Stimulated activated CD8-positive, alpha-beta memory T cell treated with anti-CD3 and anti-CD28 coated beads, Interleukin-12 subunit alpha, Interleukin-12 subunit beta, amount 100 ng/mL, for 24 hours (primary cell): ENCODE results near the gene LAMA2.
"Not testable (repeated sequence)": the region's sequence is repeated elsewhere in the genome, so short reads cannot be mapped to it uniquely, and the experiment has no call there.

Source experiments
- DNase-seq: peaks from one replicate; pipeline ENCODE4 v3.0.0-alpha.2; 2020; ENCODE audit errors: extremely low read depth

Gene LAMA2

GRCh38 chr6:129124347-129124746, 241.4 kb downstream of the LAMA2 start:
- DNase-seq = no peak

- no peak for DNase-seq
Measured at GRCh38 chr6:129130106-129130505, 247.2 kb downstream of the LAMA2 start.

GRCh38 chr6:129130959-129131681, 248.2 kb downstream of the LAMA2 start:
- no peak for DNase-seq

- no peak for DNase-seq
Measured at GRCh38 chr6:129133770-129134192, 250.8 kb downstream of the LAMA2 start.

- DNase-seq = no peak
Measured at GRCh38 chr6:129134535-129134934, 251.6 kb downstream of the LAMA2 start.

GRCh38 chr6:129135451-129135850, 252.5 kb downstream of the LAMA2 start:
- DNase-seq = no peak

- DNase-seq = no peak
Measured at GRCh38 chr6:129136751-129137150, 253.8 kb downstream of the LAMA2 start.

GRCh38 chr6:129138739-129139405, 255.9 kb downstream of the LAMA2 start:
- no peak for DNase-seq

GRCh38 chr6:129140526-129140925, 257.6 kb downstream of the LAMA2 start:
- DNase-seq = no peak

GRCh38 chr6:129141499-129141898, 258.6 kb downstream of the LAMA2 start:
- no peak for DNase-seq

GRCh38 chr6:129146902-129147301, 264.0 kb downstream of the LAMA2 start:
- no peak for DNase-seq

- no peak for DNase-seq
Measured at GRCh38 chr6:129150507-129150906, 267.6 kb downstream of the LAMA2 start.

GRCh38 chr6:129153257-129153656, 270.3 kb downstream of the LAMA2 start:
- DNase-seq = no peak

GRCh38 chr6:129159242-129159641, 276.3 kb downstream of the LAMA2 start:
- DNase-seq = not testable (repeated sequence)

GRCh38 chr6:129162605-129163004, 279.7 kb downstream of the LAMA2 start:
- no peak for DNase-seq

GRCh38 chr6:129163551-129163950, 280.6 kb downstream of the LAMA2 start:
- no peak for DNase-seq

- DNase-seq = no peak
Measured at GRCh38 chr6:129164032-129164431, 281.1 kb downstream of the LAMA2 start.

- not testable (repeated sequence) for DNase-seq
Measured at GRCh38 chr6:129172279-129172995, 289.5 kb downstream of the LAMA2 start.

- DNase-seq = no peak
Measured at GRCh38 chr6:129175066-129175465, 292.1 kb downstream of the LAMA2 start.

- DNase-seq = no peak
Measured at GRCh38 chr6:129177801-129178200, 294.9 kb downstream of the LAMA2 start.

- DNase-seq = no peak
Measured at GRCh38 chr6:129179283-129179682, 296.3 kb downstream of the LAMA2 start.

- DNase-seq = no peak
Measured at GRCh38 chr6:129181001-129181400, 298.1 kb downstream of the LAMA2 start.

- DNase-seq = no peak
Measured at GRCh38 chr6:129183187-129183591, 300.3 kb downstream of the LAMA2 start.
